Activated T-helper 9 cell treated with anti-CD3 and anti-CD28 coated beads, Interleukin-2, amount 50 U/mL, for 16 hours (primary cell): Measurements from ENCODE around the gene CDS2.
"Not testable (repeated sequence)": the region's sequence is repeated elsewhere in the genome, so short reads cannot be mapped to it uniquely, and the experiment has no call there.

Source experiments
- DNase-seq: peaks from one replicate; pipeline ENCODE4 v3.0.0-alpha.2; 2020; ENCODE audit warnings: low read depth

CDS2 gene

DNA sequence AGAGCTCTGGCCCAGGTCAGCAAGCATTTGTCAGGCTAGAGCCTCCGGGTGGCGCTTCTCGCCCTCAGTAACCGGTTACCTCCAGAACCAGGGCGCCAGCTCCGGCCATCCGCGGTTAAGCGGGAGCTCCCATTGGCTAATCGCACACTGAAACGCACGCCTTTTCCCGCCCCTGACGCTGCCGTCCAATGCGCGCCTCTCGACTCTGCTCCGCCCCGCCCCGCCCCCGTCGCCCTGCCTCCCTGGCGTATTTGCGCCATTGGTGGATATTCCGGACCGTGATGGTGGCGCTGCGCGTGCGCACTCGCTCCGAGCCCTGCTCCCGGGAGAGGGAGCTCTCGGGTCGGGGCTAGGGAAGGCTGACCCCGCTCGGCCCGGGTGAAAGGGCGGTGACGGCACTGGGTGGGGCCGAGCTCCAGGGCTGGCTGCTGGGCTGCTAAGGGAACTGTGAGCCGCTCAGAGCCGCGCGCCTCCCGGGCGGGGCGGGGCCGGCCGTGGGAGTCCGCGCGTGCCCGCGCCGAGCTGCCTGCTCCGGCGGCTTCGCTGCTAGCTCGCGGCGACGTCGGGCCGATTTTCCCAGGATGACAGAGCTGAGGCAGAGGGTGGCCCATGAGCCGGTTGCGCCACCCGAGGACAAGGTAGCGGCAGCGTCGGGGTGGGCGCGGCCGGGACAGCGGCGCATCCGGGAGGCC, at the start of gene CDS2:
TSS of gene CDS2 (plus strand) at position 497 of the 692 bp plus-strand sequence. CDS start at position 582, 85 bp downstream.
- peak; percentile 100 for DNase-seq

DNA sequence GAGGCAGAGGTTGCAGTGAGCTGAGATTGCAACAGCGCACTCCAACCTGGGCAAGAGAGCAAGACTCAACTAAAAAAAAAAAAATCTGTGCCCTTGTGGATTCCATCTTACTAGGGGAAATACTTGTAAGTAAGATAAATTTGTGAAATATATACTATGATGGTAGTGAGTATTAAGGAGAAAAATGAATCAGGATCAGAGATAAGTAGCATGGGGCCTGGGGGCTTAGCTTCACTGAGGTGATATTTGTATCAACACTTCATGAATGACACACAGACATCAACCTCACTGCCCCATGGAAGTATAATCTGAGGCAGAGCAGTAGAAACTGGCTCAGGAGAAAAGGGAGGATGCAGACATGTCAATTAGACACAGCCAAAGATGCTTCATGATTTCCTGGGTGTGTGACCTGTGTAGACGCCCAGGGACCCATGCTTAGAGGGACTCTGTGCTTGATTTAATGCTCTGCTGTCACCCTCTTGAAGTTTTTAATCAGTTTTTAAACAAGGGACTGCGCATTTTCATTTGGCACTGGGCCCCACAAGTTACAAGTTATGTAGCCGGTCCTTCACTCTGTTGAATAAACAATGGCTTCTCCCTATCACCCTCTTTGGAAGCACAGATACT, 48.9 kb upstream of the CDS2 start:
- no peak for DNase-seq

- DNase-seq, result peak; percentile 54
Observed at GRCh38 chr20:5078399-5078958, 48.3 kb upstream of the CDS2 start.

GRCh38 chr20:5080384-5080877, 46.4 kb upstream of the CDS2 start:
- no peak for DNase-seq

GRCh38 chr20:5085380-5085779, 41.4 kb upstream of the CDS2 start:
- DNase-seq, result no peak

GRCh38 chr20:5088688-5089087, 38.1 kb upstream of the CDS2 start:
- no peak for DNase-seq

- DNase-seq, result no peak
Observed at GRCh38 chr20:5090191-5090590, 36.6 kb upstream of the CDS2 start.

- no peak for DNase-seq
Observed at GRCh38 chr20:5091902-5092301, 34.9 kb upstream of the CDS2 start.

DNA sequence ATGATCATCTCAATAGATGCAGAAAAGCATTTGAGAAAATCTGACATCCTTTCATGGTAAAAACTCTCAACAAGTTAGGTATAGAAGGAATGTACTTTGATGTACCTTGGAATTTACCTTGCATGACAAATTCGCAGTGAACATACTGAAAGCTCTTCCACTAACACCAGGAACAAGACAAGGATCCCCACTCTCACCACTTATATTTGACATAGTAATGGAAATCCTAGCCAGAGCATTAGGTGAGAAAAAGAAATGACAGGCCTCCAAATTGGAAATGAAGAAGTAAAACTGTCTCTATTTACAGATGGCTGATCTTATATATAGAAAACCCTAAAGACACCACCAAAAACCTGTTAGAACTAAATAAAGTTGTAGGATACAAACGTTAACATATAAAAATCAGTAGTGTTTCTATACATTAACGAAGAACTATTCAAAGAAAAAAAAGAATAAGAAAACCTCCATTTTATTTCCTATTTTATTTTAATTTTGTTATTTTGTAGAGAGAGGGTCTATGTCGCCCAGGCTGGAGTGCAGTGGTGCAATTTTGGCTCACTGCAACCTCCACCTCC, 34.0 kb upstream of the CDS2 start:
- DNase-seq, result no peak

- DNase-seq, result no peak
Observed at GRCh38 chr20:5095454-5095853, 31.4 kb upstream of the CDS2 start.

GRCh38 chr20:5095931-5096330, 30.9 kb upstream of the CDS2 start:
- no peak for DNase-seq

DNA sequence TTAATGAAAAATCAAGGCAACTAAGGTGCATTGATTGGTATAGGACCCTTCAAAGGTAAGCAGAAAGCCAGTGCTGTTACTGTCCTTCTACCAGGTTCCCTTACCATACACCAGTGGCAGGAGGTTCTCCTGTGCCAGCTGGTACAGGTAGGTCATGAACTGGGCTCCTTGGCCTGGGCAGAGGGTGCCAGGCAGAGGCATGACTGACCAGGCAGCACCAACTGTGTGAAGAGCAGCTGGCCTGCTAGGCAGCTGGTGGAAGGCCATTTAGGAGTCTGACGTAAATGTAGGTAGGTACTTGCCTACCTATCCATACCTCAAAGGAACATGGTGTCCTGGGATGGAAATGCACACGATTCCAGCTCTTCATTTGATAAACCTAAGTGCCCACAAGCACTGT, 30.3 kb upstream of the CDS2 start:
- DNase-seq, result no peak

GRCh38 chr20:5099009-5099408, 27.8 kb upstream of the CDS2 start:
- not testable (repeated sequence) for DNase-seq

DNA sequence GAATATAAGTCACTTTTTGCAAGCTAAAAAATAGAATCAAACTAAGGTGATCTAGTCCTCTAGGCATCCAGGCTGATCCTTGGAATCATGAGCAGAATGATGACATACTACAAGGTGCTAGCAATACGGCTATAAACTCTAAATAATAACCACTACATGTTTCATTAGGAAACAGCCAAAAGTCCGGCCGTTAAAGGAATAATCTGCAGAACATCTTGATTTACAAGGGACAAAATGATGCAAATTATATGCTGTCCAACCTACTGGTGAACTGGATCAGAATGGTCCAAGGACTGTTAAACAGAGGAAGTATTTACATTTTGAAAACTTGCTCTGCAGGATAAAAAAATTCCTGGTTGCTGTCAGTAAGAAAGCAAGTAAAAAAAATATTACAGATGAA, 26.9 kb upstream of the CDS2 start:
- DNase-seq, result not testable (repeated sequence)

DNA sequence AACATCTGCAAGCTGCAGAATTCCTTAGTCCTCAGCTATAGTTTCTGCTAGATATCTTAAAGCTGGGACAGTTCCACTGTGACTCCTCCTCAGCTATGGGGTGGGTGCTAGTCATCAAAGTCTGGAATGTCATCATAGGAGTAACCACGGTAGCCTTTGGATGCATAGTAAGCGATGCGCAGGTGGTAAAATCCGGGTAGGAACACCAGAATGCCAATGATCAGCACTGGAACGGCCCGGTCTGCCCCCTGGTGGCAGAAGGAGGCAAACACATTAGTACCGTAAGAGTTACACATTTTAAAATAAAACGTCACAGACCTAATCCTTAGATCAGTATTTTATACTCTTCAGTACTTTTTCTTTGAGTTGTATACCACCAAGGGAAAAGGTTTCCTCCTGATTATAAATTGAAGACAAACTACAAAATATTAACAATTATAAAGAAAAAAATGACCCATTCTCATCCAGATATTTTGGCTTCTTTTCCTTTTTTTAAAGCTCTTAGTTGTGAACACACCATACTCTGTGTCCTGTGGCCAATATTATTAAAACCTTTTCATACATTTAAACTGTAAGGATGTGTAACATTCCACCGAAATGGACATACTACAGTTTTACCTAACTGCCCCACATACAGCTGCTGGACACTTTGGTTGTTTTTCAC, 26.0 kb upstream of the CDS2 start:
- DNase-seq, result peak; percentile 66

- DNase-seq, result no peak
Observed at GRCh38 chr20:5104479-5104878, 22.3 kb upstream of the CDS2 start.

- DNase-seq, result no peak
Observed at GRCh38 chr20:5109276-5109675, 17.5 kb upstream of the CDS2 start.

GRCh38 chr20:5113615-5113986, 13.2 kb upstream of the CDS2 start:
- no peak for DNase-seq

- no peak for DNase-seq
Observed at GRCh38 chr20:5114403-5114802, 12.4 kb upstream of the CDS2 start.

GRCh38 chr20:5116875-5117274, 9.9 kb upstream of the CDS2 start:
- no peak for DNase-seq

GRCh38 chr20:5118220-5119142, 8.3 kb upstream of the CDS2 start:
- DNase-seq, result no peak

GRCh38 chr20:5119143-5119434, 7.7 kb upstream of the CDS2 start:
- DNase-seq, result no peak
